CD14-positive monocyte (primary cell): ENCODE measurements around the gene IGFBP6. TPM values are rescaled to one million over a fixed set of nuclear protein-coding genes. Genes with fewer than 3 reads are reported as not detected.

Source experiments
- DNase-seq, 3 donors: peaks; one replicate each; pipeline ENCODE4 v3.0.0-alpha.2; 2011 to 2022
- H2AFZ ChIP-seq: 2 replicates; pipeline ENCODE4 v1.6.0; 2012; ENCODE audit warnings: mild to moderate bottlenecking, low read depth, low read length, inconsistent platforms; ENCODE audit not compliant: insufficient read depth, poor library complexity, severe bottlenecking
- H3K27ac ChIP-seq, 2 donors: 1 replicate in 1 of 2; 2 replicates in 1 of 2; pipeline ENCODE4 v1.5.1; 2012 to 2013; ENCODE audit warnings: low read length in 2 of 2, control low read depth in 1 of 2, inconsistent platforms in 1 of 2, low read depth in 1 of 2, mild to moderate bottlenecking in 1 of 2
- H3K27me3 ChIP-seq, 2 donors: one replicate each; pipeline versions ENCODE4 v1.6.0 to v1.6.1; 2011 to 2013; ENCODE audit warnings: low read length in 2 of 2; ENCODE audit not compliant: control insufficient read depth in 2 of 2, insufficient read depth in 2 of 2
- H3K36me3 ChIP-seq, 2 donors: replicated peaks in 1 of 2; 1 replicate in 1 of 2; 2 replicates in 1 of 2; pipeline versions ENCODE4 v1.5.1 to v1.6.1; 2012 to 2013; ENCODE audit warnings: low read length in 2 of 2, control low read depth in 1 of 2, inconsistent platforms in 1 of 2, mild to moderate bottlenecking in 1 of 2; ENCODE audit not compliant: insufficient read depth in 2 of 2, control insufficient read depth in 1 of 2
- H3K4me1 ChIP-seq, 2 donors: 1 replicate in 1 of 2; 2 replicates in 1 of 2; pipeline versions ENCODE4 v1.5.1 to v1.6.1; 2012 to 2013; ENCODE audit warnings: low read length in 2 of 2, control low read depth in 1 of 2, inconsistent platforms in 1 of 2, mild to moderate bottlenecking in 1 of 2, moderate library complexity in 1 of 2; ENCODE audit not compliant: insufficient read depth in 2 of 2, control insufficient read depth in 1 of 2
- H3K4me2 ChIP-seq: replicated peaks from 2 replicates; pipeline ENCODE3; 2012; ENCODE audit warnings: low read length, moderate library complexity, mild to moderate bottlenecking; ENCODE audit not compliant: poor library complexity, severe bottlenecking; ENCODE audit errors: extremely low read depth
- H3K4me3 ChIP-seq, 3 experiments: fragments of 200-600 bp in 1 of 3; sonication (generic) in 1 of 3; replicated peaks in 1 of 3; 1 replicate in 2 of 3; 2 replicates in 1 of 3; pipeline ENCODE4 v1.5.1; 2011 to 2013; ENCODE audit warnings: low read length in 3 of 3, mild to moderate bottlenecking in 3 of 3, control low read depth in 2 of 3, low read depth in 2 of 3, inconsistent platforms in 1 of 3, moderate library complexity in 1 of 3
- H3K79me2 ChIP-seq: 2 replicates; pipeline ENCODE4 v1.6.0; 2012; ENCODE audit warnings: mild to moderate bottlenecking, control low read depth, inconsistent platforms, low read length, moderate library complexity; ENCODE audit not compliant: insufficient read depth
- H3K9ac ChIP-seq: 2 replicates; pipeline ENCODE4 v1.6.0; 2017; ENCODE audit warnings: low read length, mild to moderate bottlenecking; ENCODE audit not compliant: insufficient read depth, poor library complexity, severe bottlenecking
- H3K9me3 ChIP-seq, 2 donors: replicated peaks in 1 of 2; 1 replicate in 1 of 2; 2 replicates in 1 of 2; pipeline versions ENCODE4 v1.5.1 to v1.6.1; 2012 to 2013; ENCODE audit warnings: low read length in 2 of 2, control low read depth in 1 of 2; ENCODE audit not compliant: control insufficient read depth in 1 of 2, insufficient read depth in 1 of 2
- H4K20me1 ChIP-seq: 2 replicates; pipeline ENCODE4 v1.6.0; 2012; ENCODE audit warnings: mild to moderate bottlenecking, low read length, control low read depth, moderate library complexity; ENCODE audit not compliant: insufficient read depth
- H3K27ac Mint-ChIP-seq, 7 donors: one replicate each; pipeline ENCODE4 v1.8.0; 2020; ENCODE audit warnings: mild to moderate bottlenecking in 7 of 7, mixed read lengths in 7 of 7, moderate library complexity in 6 of 7, inconsistent platforms in 2 of 7
- H3K27me3 Mint-ChIP-seq, 3 donors: one replicate each; pipeline ENCODE4 v1.8.0; 2021 to 2022; ENCODE audit warnings: low read depth in 3 of 3, mild to moderate bottlenecking in 3 of 3, mixed read lengths in 3 of 3, moderate library complexity in 3 of 3, inconsistent platforms in 1 of 3
- H3K36me3 Mint-ChIP-seq, 2 donors: one replicate each; pipeline ENCODE4 v1.8.0; 2020; ENCODE audit warnings: mixed read lengths in 2 of 2, inconsistent platforms in 1 of 2, mild to moderate bottlenecking in 1 of 2
- H3K4me1 Mint-ChIP-seq: one replicate; pipeline ENCODE4 v1.8.0; 2020; ENCODE audit warnings: mild to moderate bottlenecking, mixed read lengths
- H3K4me3 Mint-ChIP-seq, 2 donors: one replicate each; pipeline ENCODE4 v1.8.0; 2020; ENCODE audit warnings: mild to moderate bottlenecking in 2 of 2, mixed read lengths in 2 of 2, moderate library complexity in 1 of 2
- H3K9me3 Mint-ChIP-seq, 7 donors: one replicate each; pipeline ENCODE4 v1.8.0; 2020 to 2022; ENCODE audit warnings: mixed read lengths in 7 of 7, mild to moderate bottlenecking in 6 of 7, moderate library complexity in 6 of 7, inconsistent platforms in 2 of 7
- WGBS: methylation state at CpG from one replicate; pipeline ENCODE4 v1.1.5; 2013; ENCODE audit warnings: missing lambda C conversion rate; ENCODE audit not compliant: insufficient coverage; 5-methylcytosine and 5-hydroxymethylcytosine counted together
- intact Hi-C, 2 donors: fragments of 100-400 bp; cut with micrococcal nuclease; formaldehyde crosslinking; loops; one replicate each; pipeline versions ENCODE4 v1.15.0 to v1.15.1; 2023
- polyA plus RNA-seq, 3 donors: library from polyadenylated mRNA; depleted of rRNA in 1 of 3; unstranded in 2 of 3; stranded (reverse) in 1 of 3; fragments of 300-500 nt in 2 of 3; fragments of >200 nt in 1 of 3; fragmentation: Illumina TruSeq in 2 of 3; gene quantifications; 1 replicate in 2 of 3; 2 replicates in 1 of 3; pipeline ENCODE4 v1.2.3, GENCODE V29; 2012 to 2021
- TF ChIP-seq, protein P1 (sequence below): fragments of 200-600 bp; IDR thresholded peaks from one replicate; pipeline ENCODE4 v1.8.0; 2022; ENCODE audit warnings: antibody characterized with exemption, mild to moderate bottlenecking

IGFBP6 gene
- polyA plus RNA-seq, 3 donors = 0.20 TPM; not detected in 2

DNA sequence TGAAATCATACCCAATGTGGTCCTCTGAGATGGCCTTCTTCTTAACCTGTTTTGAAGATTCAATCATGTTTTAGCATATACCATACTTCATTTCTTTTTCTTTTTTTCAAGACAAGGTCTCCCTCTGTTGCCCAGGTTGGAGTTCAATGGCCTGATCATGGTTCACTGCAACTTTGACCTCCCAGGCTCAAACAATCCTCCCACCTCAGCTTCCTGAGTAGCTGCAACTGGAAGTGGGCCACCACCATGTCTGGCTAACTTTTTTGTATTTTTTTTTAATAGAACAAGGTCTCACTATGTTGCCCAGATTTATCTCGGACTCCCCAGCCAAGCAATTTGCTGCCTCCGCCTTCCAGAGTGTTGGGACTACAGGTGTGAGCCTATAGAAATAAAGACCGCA lies 36.3 kb downstream of the IGFBP6 start:
- Histone ChIP-seq H3K9me3 (peaks cover under 1 to 11% of the 10 kb centered on the region in 2 donors), H3K9ac (no peak overlapping the region), H3K27ac (no peak overlapping the region), H4K20me1 (no peaks in the 10 kb centered on the region), H3K4me2 (no peak overlapping the region), H3K4me1 (peaks cover 27% of the 10 kb centered on the region in 2 donors), H3K27me3 (no peaks in the 10 kb centered on the region), H3K79me2 (no peaks in the 10 kb centered on the region), H3K36me3 (no peaks in the 10 kb centered on the region), H2AFZ (no peak overlapping the region), H3K4me3 (no peak overlapping the region)
- DNase-seq = no peak
- H3K4me3 Mint-ChIP-seq = no peak overlapping the region
- H3K4me1 Mint-ChIP-seq = peaks cover 27% of the 10 kb centered on the region
- TF ChIP-seq, protein P1, sequence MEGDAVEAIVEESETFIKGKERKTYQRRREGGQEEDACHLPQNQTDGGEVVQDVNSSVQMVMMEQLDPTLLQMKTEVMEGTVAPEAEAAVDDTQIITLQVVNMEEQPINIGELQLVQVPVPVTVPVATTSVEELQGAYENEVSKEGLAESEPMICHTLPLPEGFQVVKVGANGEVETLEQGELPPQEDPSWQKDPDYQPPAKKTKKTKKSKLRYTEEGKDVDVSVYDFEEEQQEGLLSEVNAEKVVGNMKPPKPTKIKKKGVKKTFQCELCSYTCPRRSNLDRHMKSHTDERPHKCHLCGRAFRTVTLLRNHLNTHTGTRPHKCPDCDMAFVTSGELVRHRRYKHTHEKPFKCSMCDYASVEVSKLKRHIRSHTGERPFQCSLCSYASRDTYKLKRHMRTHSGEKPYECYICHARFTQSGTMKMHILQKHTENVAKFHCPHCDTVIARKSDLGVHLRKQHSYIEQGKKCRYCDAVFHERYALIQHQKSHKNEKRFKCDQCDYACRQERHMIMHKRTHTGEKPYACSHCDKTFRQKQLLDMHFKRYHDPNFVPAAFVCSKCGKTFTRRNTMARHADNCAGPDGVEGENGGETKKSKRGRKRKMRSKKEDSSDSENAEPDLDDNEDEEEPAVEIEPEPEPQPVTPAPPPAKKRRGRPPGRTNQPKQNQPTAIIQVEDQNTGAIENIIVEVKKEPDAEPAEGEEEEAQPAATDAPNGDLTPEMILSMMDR = no peak
- no CpG with 5 or more reads among the region's 3 CpGs for WGBS
- H3K9me3 Mint-ChIP-seq = peaks cover 7 to 19% (median 17%) of the 10 kb centered on the region in 7 donors
- H3K27me3 Mint-ChIP-seq = peaks cover 0 to 3% (median 2%) of the 10 kb centered on the region in 3 donors
- intact Hi-C loops = no loop called here
- no peak overlapping the region for H3K27ac Mint-ChIP-seq
- no peaks in the 10 kb centered on the region for H3K36me3 Mint-ChIP-seq

DNA sequence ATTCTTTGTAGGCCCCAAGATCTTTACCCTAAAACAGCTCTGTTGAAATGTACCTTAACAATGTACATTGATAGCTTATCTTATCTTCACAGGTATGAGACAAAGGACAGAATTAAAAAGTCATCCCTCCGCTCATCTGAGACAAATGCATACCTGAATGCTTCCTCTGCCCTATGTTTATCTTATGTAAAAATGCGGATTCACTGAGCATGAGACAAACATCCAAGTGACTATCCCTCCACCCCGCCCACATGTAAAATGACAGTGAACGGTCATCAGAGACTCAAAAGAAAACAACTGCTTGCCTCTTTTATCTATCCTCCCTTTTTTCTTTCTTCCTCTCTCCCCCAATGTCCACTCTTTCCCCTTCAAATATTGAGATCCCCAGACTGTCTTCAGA lies 45.9 kb downstream of the IGFBP6 start:
- Histone ChIP-seq H3K4me1 (no peaks in the 10 kb centered on the region), H3K9ac (no peak overlapping the region), H4K20me1 (no peaks in the 10 kb centered on the region), H3K27me3 (no peaks in the 10 kb centered on the region), H3K4me2 (no peak overlapping the region), H3K4me3 (no peak overlapping the region), H3K79me2 (no peaks in the 10 kb centered on the region), H3K9me3 (peaks cover 13 to 20% of the 10 kb centered on the region in 2 donors), H2AFZ (no peak overlapping the region), H3K36me3 (no peaks in the 10 kb centered on the region), H3K27ac (no peak overlapping the region)
- H3K9me3 Mint-ChIP-seq = peaks cover 10 to 25% (median 16%) of the 10 kb centered on the region in 7 donors
- H3K4me1 Mint-ChIP-seq = no peaks in the 10 kb centered on the region
- no peak overlapping the region for H3K4me3 Mint-ChIP-seq
- intact Hi-C loops = no loop called here
- no peak overlapping the region for H3K27ac Mint-ChIP-seq
- no peak for DNase-seq
- peaks cover 0 to 6% (median 3%) of the 10 kb centered on the region in 3 donors for H3K27me3 Mint-ChIP-seq
- 100% methylated on average over 3 of the region's 4 CpGs for WGBS
- TF ChIP-seq, protein P1 = no peak
- H3K36me3 Mint-ChIP-seq = no peaks in the 10 kb centered on the region
